T-cell (primary cell): Measurements from ENCODE around the gene CCS. TPM values are rescaled to one million over a fixed set of nuclear protein-coding genes. Genes with fewer than 3 reads are reported as not detected.

ENCODE experiments used
- ATAC-seq, 4 experiments: fragments of 200-7000 bp in 3 of 4; fragments of 150-1000 bp in 1 of 4; cut with Tn5 transposase; replicated peaks in 1 of 4; 1 replicate in 3 of 4; 2 replicates in 1 of 4; pipeline ENCODE4 v1.10.0; 2021; ENCODE audit warnings: moderate library complexity in 3 of 4, mild to moderate bottlenecking in 2 of 4, moderate number of reproducible peaks in 1 of 4
- CTCF ChIA-PET, 2 donors: fragments of 300-600 bp; sonication (Branson Sonifier 250); formaldehyde crosslinking; loops; one replicate each; lab custom pipeline; 2022; ENCODE audit warnings: antibody characterized with exemption in 2 of 2; lab: Charles Lee
- POLR2A ChIA-PET, 2 donors: fragments of 300-600 bp; sonication (Branson Sonifier 250); formaldehyde crosslinking; loops; one replicate each; lab custom pipeline; 2022; ENCODE audit warnings: antibody characterized with exemption in 2 of 2; lab: Charles Lee
- DNase-seq, 35 experiments: peaks; one replicate each; pipeline versions ENCODE4 v3.0.0 to v3.0.0-alpha.2; 2013 to 2023
- H3K27ac ChIP-seq: one replicate; pipeline ENCODE4 v1.5.1; 2013; ENCODE audit warnings: low read length
- H3K27me3 ChIP-seq, 2 experiments: replicated peaks in 1 of 2; 1 replicate in 1 of 2; 2 replicates in 1 of 2; pipeline versions ENCODE4 v1.6.1 to v1.7.0; 2013; ENCODE audit warnings: low read length in 1 of 2, mixed read lengths in 1 of 2; ENCODE audit not compliant: control insufficient read depth in 2 of 2, insufficient read depth in 2 of 2; ENCODE audit errors: extremely low read depth in 1 of 2
- H3K36me3 ChIP-seq, 2 donors: 1 replicate in 1 of 2; 2 replicates in 1 of 2; pipeline versions ENCODE4 v1.6.1 to v1.7.0; 2013; ENCODE audit warnings: low read length in 1 of 2; ENCODE audit not compliant: control insufficient read depth in 2 of 2, insufficient read depth in 1 of 2; ENCODE audit errors: extremely low read depth in 1 of 2
- H3K4me1 ChIP-seq, 2 experiments: 1 replicate in 1 of 2; 2 replicates in 1 of 2; pipeline versions ENCODE4 v1.6.1 to v1.7.0; 2013; ENCODE audit warnings: low read length in 2 of 2, mixed read lengths in 1 of 2; ENCODE audit not compliant: insufficient read depth in 2 of 2, control insufficient read depth in 1 of 2; ENCODE audit errors: extremely low read depth in 1 of 2
- H3K4me3 ChIP-seq, 2 donors: 1 replicate in 1 of 2; 2 replicates in 1 of 2; pipeline versions ENCODE4 v1.5.1 to v1.7.0; 2013; ENCODE audit warnings: mild to moderate bottlenecking in 2 of 2, low read length in 1 of 2, moderate library complexity in 1 of 2; ENCODE audit not compliant: control insufficient read depth in 1 of 2; ENCODE audit errors: extremely low read depth in 1 of 2
- H3K9me3 ChIP-seq: 2 replicates; pipeline ENCODE4 v1.7.0; 2013
- H3K27ac Mint-ChIP-seq, 2 donors: one replicate each; pipeline ENCODE4 v1.8.0; 2020 to 2021; ENCODE audit warnings: mild to moderate bottlenecking in 2 of 2, mixed read lengths in 2 of 2
- H3K27me3 Mint-ChIP-seq, 2 donors: one replicate each; pipeline ENCODE4 v1.8.0; 2021 to 2022; ENCODE audit warnings: mixed read lengths in 2 of 2
- H3K36me3 Mint-ChIP-seq: one replicate; pipeline ENCODE4 v1.8.0; 2021; ENCODE audit warnings: mixed read lengths
- H3K4me1 Mint-ChIP-seq, 3 donors: one replicate each; pipeline ENCODE4 v1.8.0; 2020 to 2022; ENCODE audit warnings: mixed read lengths in 3 of 3, mild to moderate bottlenecking in 1 of 3
- H3K4me3 Mint-ChIP-seq, 3 donors: one replicate each; pipeline ENCODE4 v1.8.0; 2020 to 2022; ENCODE audit warnings: mild to moderate bottlenecking in 3 of 3, mixed read lengths in 3 of 3, moderate library complexity in 3 of 3
- H3K9me3 Mint-ChIP-seq, 3 donors: one replicate each; pipeline ENCODE4 v1.8.0; 2020 to 2022; ENCODE audit warnings: mixed read lengths in 3 of 3
- WGBS: methylation state at CpG from one replicate; pipeline ENCODE4 v1.1.5; 2013; ENCODE audit warnings: missing lambda C conversion rate; ENCODE audit not compliant: insufficient coverage; 5-methylcytosine and 5-hydroxymethylcytosine counted together
- total RNA-seq, 35 experiments: library from RNA in 6 of 35; stranded (reverse) in 6 of 35; fragments of 120-200 nt in 1 of 35; gene quantifications; one replicate each; pipeline versions ENCODE4 v1.2.1 to v1.2.4 and lab custom pipeline; 2013 to 2026

CCS gene
- total RNA-seq, 5 donors from 2014 or later (not counting 1 experiment from before 2014, with no cell fraction given), result 32.3 to 69.5 (median 58.3) TPM

DNA sequence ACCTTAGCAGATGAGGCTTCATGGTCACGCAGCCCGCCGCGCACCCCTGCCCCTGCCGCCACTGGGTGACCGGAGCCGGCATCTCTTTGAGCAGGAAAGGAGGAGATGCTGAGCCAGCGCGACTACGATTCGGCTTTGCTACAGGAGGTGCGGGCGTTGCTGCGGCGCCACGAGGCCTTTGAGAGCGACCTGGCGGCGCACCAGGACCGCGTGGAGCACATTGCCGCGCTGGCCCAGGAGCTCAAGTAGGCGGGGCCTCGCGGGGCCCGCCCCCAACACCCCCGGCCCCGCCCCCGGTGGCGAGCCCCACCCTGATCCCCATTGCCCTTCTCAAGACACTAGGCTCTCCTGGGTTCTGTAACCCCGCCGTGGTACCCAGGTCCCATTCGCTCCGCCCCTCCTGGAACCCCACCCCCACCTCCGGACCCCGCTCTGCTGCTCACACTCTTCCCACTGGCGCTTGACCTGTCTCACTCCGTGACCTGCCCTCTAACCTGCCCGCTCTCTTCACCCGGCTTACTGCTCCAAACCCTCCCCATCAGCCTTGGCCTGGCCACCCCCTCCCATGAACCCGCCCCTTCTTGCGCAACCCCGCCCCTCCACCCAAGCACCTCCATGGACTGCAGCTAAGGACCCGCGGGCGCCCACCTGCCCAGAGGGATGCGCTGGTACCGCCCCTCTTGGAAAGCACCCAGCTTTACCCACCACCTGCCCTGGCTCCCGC lies 33.7 kb upstream of the CCS start:
- Histone ChIP-seq H3K4me1 (peaks cover 0 to 6% of the 10 kb centered on the region in 2 experiments), H3K27ac (no peak overlapping the region), H3K36me3 (no peaks in the 10 kb centered on the region), H3K4me3 (no peak overlapping the region), H3K27me3 (peaks cover 0 to 42% of the 10 kb centered on the region in 2 experiments), H3K9me3 (no peaks in the 10 kb centered on the region)
- H3K9me3 Mint-ChIP-seq, result no peaks in the 10 kb centered on the region
- 28% methylated on average over 43 of the region's 50 CpGs for WGBS
- DNase-seq (peak in 23 of 35 experiments; percentile 3 to 52 (median 27)), ATAC-seq (peak; percentile 52 to 91 (median 64))
- H3K27ac Mint-ChIP-seq, result no peak overlapping the region
- peaks cover 0 to 13% of the 10 kb centered on the region in 2 donors for H3K27me3 Mint-ChIP-seq
- H3K4me3 Mint-ChIP-seq, result peak overlapping the region in 1 of 3 donors; percentile 38
- CTCF ChIA-PET, result no interaction called here
- POLR2A ChIA-PET, result interaction anchor here (0.5 to 0.6 kb wide), 3 partner anchors 77 to 100 kb away, joined by 3 to 6 read pairs (median 5); no protein-coding TSS in a partner anchor
- H3K36me3 Mint-ChIP-seq, result no peaks in the 10 kb centered on the region
- H3K4me1 Mint-ChIP-seq, result peaks cover 4 to 8% (median 6%) of the 10 kb centered on the region in 3 donors

DNA sequence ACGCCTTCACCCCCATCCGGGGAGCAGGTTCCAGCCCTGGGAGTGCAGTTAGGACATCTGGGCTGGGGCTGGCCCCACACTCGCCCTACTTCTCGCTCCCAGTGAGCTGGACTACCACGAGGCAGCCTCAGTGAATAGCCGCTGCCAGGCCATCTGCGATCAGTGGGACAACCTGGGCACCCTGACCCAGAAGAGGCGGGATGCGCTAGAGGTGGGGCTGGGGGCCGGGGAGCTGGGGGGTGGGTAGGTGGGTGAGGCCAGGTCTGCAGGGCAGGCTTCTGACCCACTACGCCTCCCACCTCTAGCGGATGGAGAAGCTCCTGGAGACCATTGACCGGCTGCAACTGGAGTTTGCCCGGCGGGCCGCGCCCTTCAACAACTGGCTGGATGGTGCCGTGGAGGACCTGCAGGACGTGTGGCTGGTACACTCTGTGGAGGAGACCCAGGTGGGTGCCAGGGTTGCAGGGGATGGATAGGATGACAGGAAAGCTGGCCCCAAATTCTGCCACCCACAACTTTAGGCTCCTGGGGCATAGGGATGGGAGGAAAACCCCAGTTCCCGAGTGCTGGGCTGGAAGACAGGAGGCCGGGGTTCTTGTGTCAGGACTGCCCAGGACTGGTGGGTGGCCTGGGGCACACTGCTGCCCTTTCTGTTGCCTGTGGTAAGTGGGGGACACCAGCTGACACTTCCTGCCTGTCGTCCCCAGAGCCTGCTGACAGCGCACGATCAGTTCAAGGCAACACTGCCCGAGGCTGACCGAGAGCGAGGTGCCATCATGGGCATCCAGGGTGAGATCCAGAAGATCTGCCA lies 32.9 kb upstream of the CCS start:
- H3K27ac ChIP-seq, result no peak overlapping the region
- no peaks in the 10 kb centered on the region for H3K36me3 ChIP-seq
- Mint-ChIP-seq H3K9me3 (no peaks in the 10 kb centered on the region), H3K27me3 (peaks cover 0 to 13% of the 10 kb centered on the region in 2 donors), H3K36me3 (no peaks in the 10 kb centered on the region), H3K4me1 (peaks cover 4 to 8% (median 6%) of the 10 kb centered on the region in 3 donors), H3K4me3 (no peak overlapping the region), H3K27ac (no peak overlapping the region)
- WGBS, result 77% methylated on average over 11 of the region's 27 CpGs
- ChIA-PET CTCF (no interaction called here), POLR2A (interaction anchor here (0.5 to 0.6 kb wide), 3 partner anchors 76 to 100 kb away, joined by 3 to 6 read pairs (median 5); no protein-coding TSS in a partner anchor)
- DNase-seq, result no peak
- H3K27me3 ChIP-seq, result peaks cover 0 to 40% of the 10 kb centered on the region in 2 experiments
- H3K4me1 ChIP-seq, result peaks cover 0 to 6% of the 10 kb centered on the region in 2 experiments
- ATAC-seq, result no peak
- no peak overlapping the region for H3K4me3 ChIP-seq
- no peaks in the 10 kb centered on the region for H3K9me3 ChIP-seq

DNA sequence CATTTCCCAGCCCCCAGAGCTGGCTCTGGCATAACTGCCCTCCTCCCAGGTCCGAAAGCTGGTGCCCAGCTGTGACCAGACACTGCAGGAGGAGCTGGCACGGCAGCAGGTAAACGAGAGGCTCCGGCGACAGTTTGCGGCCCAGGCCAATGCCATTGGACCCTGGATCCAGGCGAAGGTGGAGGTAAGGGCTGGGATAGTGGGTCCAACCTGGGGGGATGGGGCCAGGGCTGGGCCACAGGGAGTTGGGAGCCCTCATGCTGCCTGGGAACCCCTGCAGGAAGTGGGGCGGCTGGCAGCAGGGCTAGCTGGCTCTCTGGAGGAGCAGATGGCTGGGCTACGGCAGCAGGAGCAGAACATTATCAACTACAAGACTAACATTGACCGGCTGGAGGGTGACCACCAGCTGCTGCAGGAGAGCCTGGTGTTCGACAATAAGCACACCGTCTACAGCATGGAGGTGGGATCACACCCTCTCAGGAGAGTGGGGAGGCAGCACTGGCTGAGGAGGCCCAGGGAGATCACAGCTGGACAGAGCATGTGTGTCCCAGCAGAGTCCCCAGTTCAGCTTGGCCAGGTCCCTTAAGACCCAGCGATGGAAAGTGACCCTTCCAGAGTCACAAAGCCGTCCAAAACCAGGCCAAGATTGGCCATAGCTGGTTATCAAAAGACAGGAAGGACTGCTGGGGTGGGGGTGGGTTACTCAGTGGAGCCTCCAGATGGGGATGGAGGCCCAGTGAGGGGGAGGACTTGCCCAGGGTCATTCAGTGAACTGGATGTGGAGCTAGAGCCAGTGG lies 31.6 kb upstream of the CCS start:
- Mint-ChIP-seq H3K4me1 (peaks cover 4 to 11% (median 10%) of the 10 kb centered on the region in 3 donors), H3K27me3 (peaks cover 0 to 12% of the 10 kb centered on the region in 2 donors), H3K4me3 (no peak overlapping the region), H3K36me3 (peaks cover 4% of the 10 kb centered on the region), H3K9me3 (no peaks in the 10 kb centered on the region), H3K27ac (no peak overlapping the region)
- Histone ChIP-seq H3K9me3 (no peaks in the 10 kb centered on the region), H3K4me1 (peaks cover 0 to 6% of the 10 kb centered on the region in 2 experiments), H3K4me3 (no peak overlapping the region), H3K27me3 (peaks cover 0 to 34% of the 10 kb centered on the region in 2 experiments), H3K27ac (no peak overlapping the region), H3K36me3 (no peaks in the 10 kb centered on the region)
- CTCF ChIA-PET, result interaction anchor here in 1 of 2 donors (1.0 kb wide), 1 partner anchor 15 kb away, joined by 3 read pairs; the partner anchor contains the start of genes ACTN3 and ZDHHC24
- ATAC-seq (no peak), DNase-seq (no peak)
- POLR2A ChIA-PET, result interaction anchor here in 1 of 2 donors (0.5 kb wide), 1 partner anchor 515 kb away, joined by 5 read pairs; no protein-coding TSS in a partner anchor
- WGBS, result 88% methylated on average over 12 of the region's 14 CpGs

DNA sequence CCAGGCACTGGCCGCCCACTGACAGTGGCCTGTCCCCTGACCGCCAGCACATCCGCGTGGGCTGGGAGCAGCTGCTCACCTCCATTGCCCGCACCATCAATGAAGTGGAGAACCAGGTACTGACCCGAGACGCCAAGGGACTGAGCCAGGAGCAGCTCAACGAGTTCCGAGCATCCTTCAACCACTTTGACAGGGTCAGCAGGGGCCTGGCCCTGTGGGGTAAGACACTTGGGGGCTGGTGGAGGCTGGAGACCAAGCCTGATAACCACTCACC lies 31.1 kb upstream of the CCS start:
- no peak for DNase-seq
- no peak for ATAC-seq
- peaks cover 0 to 11% of the 10 kb centered on the region in 2 donors for H3K27me3 Mint-ChIP-seq
- no peaks in the 10 kb centered on the region for H3K9me3 Mint-ChIP-seq
- H3K27ac ChIP-seq, result no peak overlapping the region
- ChIA-PET POLR2A (interaction anchor here in 1 of 2 donors (0.5 kb wide), 1 partner anchor 515 kb away, joined by 5 read pairs; no protein-coding TSS in a partner anchor), CTCF (interaction anchor here in 1 of 2 donors (1.0 kb wide), 1 partner anchor 16 kb away, joined by 3 read pairs; the partner anchor contains the start of genes ACTN3 and ZDHHC24)
- H3K27me3 ChIP-seq, result peaks cover 0 to 32% of the 10 kb centered on the region in 2 experiments
- peaks cover 4 to 13% (median 10%) of the 10 kb centered on the region in 3 donors for H3K4me1 Mint-ChIP-seq
- 92% methylated on average over 7 of the region's 9 CpGs for WGBS
- H3K36me3 ChIP-seq, result no peaks in the 10 kb centered on the region
- no peak overlapping the region for H3K4me3 ChIP-seq
- H3K9me3 ChIP-seq, result no peaks in the 10 kb centered on the region
- H3K4me3 Mint-ChIP-seq, result no peak overlapping the region
- H3K27ac Mint-ChIP-seq, result no peak overlapping the region
- peaks cover 4% of the 10 kb centered on the region for H3K36me3 Mint-ChIP-seq
- peaks cover 0 to 6% of the 10 kb centered on the region in 2 experiments for H3K4me1 ChIP-seq

DNA sequence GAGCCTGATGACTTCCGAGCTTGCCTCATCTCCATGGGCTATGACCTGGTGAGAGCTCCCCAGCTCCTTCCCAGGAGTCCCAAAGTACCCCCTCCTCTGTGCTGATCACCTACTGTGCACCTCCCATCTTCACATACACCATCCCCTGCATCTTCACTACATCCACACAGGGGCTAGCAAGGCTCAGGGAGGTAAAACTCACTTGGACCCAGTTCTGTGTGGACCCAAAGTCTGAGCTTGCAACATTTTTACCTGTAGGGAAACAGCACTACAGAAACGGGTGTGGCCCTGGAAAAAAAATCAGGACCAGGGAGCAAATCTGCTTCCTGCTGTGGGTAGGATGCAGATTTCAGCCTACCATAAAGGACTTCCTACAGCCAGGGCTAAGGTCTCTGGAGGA lies 30.7 kb upstream of the CCS start:
- Mint-ChIP-seq H3K27me3 (peaks cover 0 to 11% of the 10 kb centered on the region in 2 donors), H3K27ac (no peak overlapping the region), H3K4me3 (no peak overlapping the region), H3K9me3 (no peaks in the 10 kb centered on the region), H3K4me1 (peaks cover 6 to 15% (median 10%) of the 10 kb centered on the region in 3 donors), H3K36me3 (peaks cover 4% of the 10 kb centered on the region)
- no peaks in the 10 kb centered on the region for H3K36me3 ChIP-seq
- peaks cover 0 to 6% of the 10 kb centered on the region in 2 experiments for H3K4me1 ChIP-seq
- no peaks in the 10 kb centered on the region for H3K9me3 ChIP-seq
- H3K27ac ChIP-seq, result no peak overlapping the region
- CTCF ChIA-PET, result interaction anchor here in 1 of 2 donors (1.0 kb wide), 1 partner anchor 16 kb away, joined by 3 read pairs; the partner anchor contains the start of genes ACTN3 and ZDHHC24
- WGBS, result 72% methylated on average over 2 of the region's 2 CpGs
- H3K4me3 ChIP-seq, result no peak overlapping the region
- ATAC-seq (no peak), DNase-seq (no peak)
- peaks cover 0 to 31% of the 10 kb centered on the region in 2 experiments for H3K27me3 ChIP-seq
- POLR2A ChIA-PET, result no interaction called here
